IMR-90 (cell line): Measurements from ENCODE around the gene RPN1. TPM values are rescaled to one million over a fixed set of nuclear protein-coding genes. Genes with fewer than 3 reads are reported as not detected.
A peak's percentile ranks its signal among the peaks of the same experiment; 100 is the strongest.

Experiments
- ATAC-seq: fragments of 200-7000 bp; cut with Tn5 transposase; 2 replicates; pipeline ENCODE4 v1.9.1; 2020; ENCODE audit warnings: low read depth, mild to moderate bottlenecking, moderate library complexity
- BruUV-seq: library from RNA; stranded (reverse); fragments of 400-500 nt; replicated peaks from 2 replicates; lab custom pipeline; 2021; lab: Mats Ljungman, UMichigan
- CTCF ChIA-PET: fragments of 300-600 bp; formaldehyde crosslinking; extraction: SDS; loops from one replicate; lab custom pipeline; 2021; ENCODE audit warnings: antibody characterized with exemption; lab: Yijun Ruan, JAX
- POLR2A ChIA-PET: fragments of 300-600 bp; sonication (Branson Sonifier 250); formaldehyde crosslinking; loops from one replicate; lab custom pipeline; 2022; ENCODE audit warnings: antibody characterized with exemption; ENCODE audit not compliant: unreplicated experiment; lab: Charles Lee
- DNase-seq: peaks from one replicate; pipeline ENCODE4 v3.0.0; 2013
- H2AFZ ChIP-seq: replicated peaks from 2 replicates; pipeline ENCODE3; 2013; ENCODE audit warnings: low read length, mild to moderate bottlenecking; ENCODE audit not compliant: poor library complexity
- H2AK5ac ChIP-seq: 2 replicates; pipeline ENCODE4 v1.6.1; 2013; ENCODE audit warnings: low read depth, low read length, inconsistent platforms
- H2AK9ac ChIP-seq: replicated peaks from 2 replicates; pipeline ENCODE3; 2013; ENCODE audit warnings: mild to moderate bottlenecking, low read depth, low read length, moderate library complexity; ENCODE audit not compliant: poor library complexity
- H2BK120ac ChIP-seq: 2 replicates; pipeline ENCODE4 v1.6.1; 2013; ENCODE audit warnings: low read depth, low read length, inconsistent platforms
- H2BK15ac ChIP-seq: 3 replicates; pipeline ENCODE4 v1.6.1; 2013; ENCODE audit warnings: low read depth, low read length, inconsistent platforms
- H2BK20ac ChIP-seq: 2 replicates; pipeline ENCODE4 v1.6.1; 2013; ENCODE audit warnings: low read depth, mild to moderate bottlenecking, inconsistent platforms, low read length, moderate library complexity
- H2BK5ac ChIP-seq: 2 replicates; pipeline ENCODE4 v1.6.1; 2013; ENCODE audit warnings: mild to moderate bottlenecking, low read depth, low read length, inconsistent platforms; ENCODE audit not compliant: poor library complexity, severe bottlenecking
- H3K14ac ChIP-seq: replicated peaks from 2 replicates; pipeline ENCODE4 v1.6.1; 2013; ENCODE audit warnings: low read depth, low read length, inconsistent platforms
- H3K18ac ChIP-seq: 2 replicates; pipeline ENCODE4 v1.6.1; 2013; ENCODE audit warnings: low read depth, low read length, control low read depth
- H3K23ac ChIP-seq: 2 replicates; pipeline ENCODE4 v1.6.1; 2013; ENCODE audit warnings: low read depth, low read length, inconsistent platforms
- H3K27ac ChIP-seq: 2 replicates; pipeline ENCODE4 v1.5.1; 2013; ENCODE audit warnings: mild to moderate bottlenecking, control low read depth, low read length; ENCODE audit not compliant: insufficient read depth
- H3K27me3 ChIP-seq: 2 replicates; pipeline ENCODE4 v1.6.1; 2013; ENCODE audit warnings: low read length; ENCODE audit not compliant: control insufficient read depth, insufficient read depth
- H3K36me3 ChIP-seq: 2 replicates; pipeline ENCODE4 v1.6.1; 2013; ENCODE audit warnings: low read length, mixed read lengths; ENCODE audit not compliant: control insufficient read depth, insufficient read depth
- H3K4ac ChIP-seq: 2 replicates; pipeline ENCODE4 v1.6.1; 2013; ENCODE audit warnings: low read depth, low read length, inconsistent platforms
- H3K4me1 ChIP-seq: 2 replicates; pipeline ENCODE4 v1.6.1; 2013; ENCODE audit warnings: low read length, mixed read lengths; ENCODE audit not compliant: control insufficient read depth, insufficient read depth
- H3K4me2 ChIP-seq: 2 replicates; pipeline ENCODE4 v1.6.1; 2013; ENCODE audit warnings: low read depth, mild to moderate bottlenecking, control low read depth, low read length, moderate library complexity
- H3K4me3 ChIP-seq: 2 replicates; pipeline ENCODE4 v1.5.1; 2013; ENCODE audit warnings: low read depth, mild to moderate bottlenecking, control low read depth, low read length, moderate library complexity; ENCODE audit not compliant: insufficient read depth
- H3K56ac ChIP-seq: 2 replicates; pipeline ENCODE4 v1.6.1; 2013; ENCODE audit warnings: low read length, inconsistent platforms; ENCODE audit not compliant: insufficient read depth; ENCODE audit errors: extremely low read depth
- H3K79me1 ChIP-seq, 2 experiments: 2 replicates each; pipeline ENCODE4 v1.6.1; 2013; ENCODE audit warnings: low read length in 2 of 2, inconsistent platforms in 1 of 2, low read depth in 1 of 2
- H3K9ac ChIP-seq: 2 replicates; pipeline ENCODE4 v1.6.1; 2013; ENCODE audit warnings: low read depth, low read length, control low read depth
- H3K9me1 ChIP-seq: 2 replicates; pipeline ENCODE4 v1.6.1; 2013; ENCODE audit warnings: low read length, inconsistent platforms; ENCODE audit not compliant: insufficient read depth
- H3K9me3 ChIP-seq: 2 replicates; pipeline ENCODE4 v1.6.1; 2013; ENCODE audit warnings: low read length; ENCODE audit not compliant: control insufficient read depth, insufficient read depth
- H4K20me1 ChIP-seq: 2 replicates; pipeline ENCODE4 v1.6.1; 2013; ENCODE audit warnings: low read length, inconsistent platforms; ENCODE audit not compliant: insufficient read depth
- H4K5ac ChIP-seq: 2 replicates; pipeline ENCODE4 v1.6.1; 2013; ENCODE audit warnings: mild to moderate bottlenecking, low read depth, low read length, control low read depth
- H4K8ac ChIP-seq, 2 experiments: 2 replicates each; pipeline ENCODE4 v1.6.1; 2013; ENCODE audit warnings: low read depth in 2 of 2, low read length in 2 of 2, control low read depth in 1 of 2, inconsistent platforms in 1 of 2
- H4K91ac ChIP-seq: 2 replicates; pipeline ENCODE4 v1.6.1; 2013; ENCODE audit warnings: low read depth, low read length, inconsistent platforms; ENCODE audit not compliant: insufficient read depth
- BHLHE40 ChIP-seq: fragments of 150-350 bp; IDR thresholded peaks from 2 replicates; pipeline ENCODE4 v1.6.1; 2016; ENCODE audit warnings: mild to moderate bottlenecking, low read depth, low read length
- CEBPB ChIP-seq: IDR thresholded peaks from 2 replicates; pipeline ENCODE4 v1.6.1; 2012; ENCODE audit warnings: low read depth, low read length, improper control_type of control experiment
- CHD1 ChIP-seq: IDR thresholded peaks from 2 replicates; pipeline ENCODE4 v1.6.1; 2012; ENCODE audit warnings: low read depth, low read length, improper control_type of control experiment
- CTCF ChIP-seq: conservative IDR thresholded peaks from 2 replicates; pipeline ENCODE4 v1.5.1; 2012; ENCODE audit warnings: mild to moderate bottlenecking, low read depth, low read length, improper control_type of control experiment
- FOS ChIP-seq: fragments of 150-350 bp; IDR thresholded peaks from 2 replicates; pipeline ENCODE4 v1.6.1; 2016; ENCODE audit warnings: low read depth, low read length
- MAFK ChIP-seq: IDR thresholded peaks from 2 replicates; pipeline ENCODE4 v1.6.1; 2012; ENCODE audit warnings: low read depth, low read length, improper control_type of control experiment
- MAZ ChIP-seq: IDR thresholded peaks from 2 replicates; pipeline ENCODE4 v1.6.1; 2012; ENCODE audit warnings: low read depth, mild to moderate bottlenecking, low read length, improper control_type of control experiment, moderate library complexity, borderline replicate concordance
- NFE2L2 ChIP-seq: fragments of 150-350 bp; IDR thresholded peaks from 2 replicates; pipeline ENCODE4 v1.6.1; 2016; ENCODE audit warnings: low read depth, mild to moderate bottlenecking, low read length
- RCOR1 ChIP-seq: IDR thresholded peaks from 2 replicates; pipeline ENCODE4 v1.6.1; 2012; ENCODE audit warnings: mild to moderate bottlenecking, low read length, improper control_type of control experiment; ENCODE audit not compliant: insufficient replicate concordance
- RFX5 ChIP-seq: IDR thresholded peaks from 2 replicates; pipeline ENCODE4 v1.8.0; 2012; ENCODE audit warnings: low read depth, mild to moderate bottlenecking, low read length, moderate library complexity
- SMC3 ChIP-seq: fragments of 150-350 bp; IDR thresholded peaks from 2 replicates; pipeline ENCODE4 v1.6.1; 2016; ENCODE audit warnings: low read depth, mild to moderate bottlenecking, antibody characterized with exemption, low read length, moderate library complexity
- USF2 ChIP-seq: fragments of 150-350 bp; IDR thresholded peaks from 2 replicates; pipeline ENCODE4 v1.6.1; 2017; ENCODE audit warnings: mild to moderate bottlenecking, antibody characterized with exemption, low read length, low read depth
- WGBS, 2 experiments: methylation state at CpG; one replicate each; pipeline versions ENCODE4 v1.1.5 to v1.1.7; 2013; ENCODE audit warnings: missing lambda C conversion rate in 2 of 2; ENCODE audit not compliant: insufficient read length in 1 of 2; ENCODE audit errors: extremely low coverage in 2 of 2; 5-methylcytosine and 5-hydroxymethylcytosine counted together
- dilution Hi-C: fragments of 300-500 bp; cut with HindIII; formaldehyde crosslinking; loops from one replicate; pipeline ENCODE4 v1.14.3; 2018; ENCODE audit warnings: low sequenced_read_pairs; ENCODE audit not compliant: unreplicated experiment
- in situ Hi-C: fragments of 300-500 bp; cut with MboI; formaldehyde crosslinking; loops from 3 replicates; pipeline ENCODE4 v1.14.3; 2019; ENCODE audit warnings: low sequenced_read_pairs, inconsistent platforms, mixed read lengths
- intact Hi-C: fragments of 100-400 bp; cut with micrococcal nuclease; formaldehyde crosslinking; loops from 2 replicates; pipeline ENCODE4 v1.10.0; 2022
- polyA plus RNA-seq, 3 experiments: library from polyadenylated mRNA; depleted of rRNA; stranded (reverse); fragments of >200 nt; gene quantifications; 2 replicates each; pipeline ENCODE4 v1.2.3, GENCODE V29; 2012; ENCODE audit warnings: low replicate concordance in 1 of 3
- total RNA-seq: library from RNA; depleted of rRNA; stranded (reverse); fragments of >200 nt; gene quantifications from 2 replicates; pipeline ENCODE4 v1.2.3, GENCODE V29; 2012

RPN1 gene
- total and polyA plus RNA-seq, 2 of the 4 experiments (the other 2 are of a cell fraction): 252 to 736 TPM

- TF ChIP-seq USF2: no peak
Observed at GRCh38 chr3:128598884-128599664, 51.5 kb downstream of the RPN1 start (continued).

GRCh38 chr3:128597900-128598299 is 52.7 kb downstream of the RPN1 start:
- no peak overlapping the region for H4K8ac ChIP-seq
- no peak overlapping the region for H2AK5ac ChIP-seq
- no peak overlapping the region for H2AK9ac ChIP-seq
- no peak overlapping the region for H3K14ac ChIP-seq
- 67% methylated on average over 3 of the region's 6 CpGs; no CpG with 5 or more reads in 1 of the 2 experiments for WGBS, 2 experiments
- no peak overlapping the region for H2BK5ac ChIP-seq
- H4K20me1 ChIP-seq: no peaks in the 10 kb centered on the region
- H3K9me3 ChIP-seq: no peaks in the 10 kb centered on the region
- H3K23ac ChIP-seq: no peak overlapping the region
- in situ Hi-C loops (loop anchor here (10.0 kb wide), 1 partner anchor 423 kb away; no protein-coding TSS in a partner anchor), intact Hi-C loops (no loop called here), dilution Hi-C loops (no loop called here)
- H3K9me1 ChIP-seq: no peaks in the 10 kb centered on the region; the same call in 1 of the 2 replicates
- H2BK120ac ChIP-seq: no peak overlapping the region
- H4K91ac ChIP-seq: no peak overlapping the region
- H3K27me3 ChIP-seq: no peaks in the 10 kb centered on the region; the same call in 1 of the 2 replicates
- no peak overlapping the region for H3K4ac ChIP-seq
- H2BK15ac ChIP-seq: no peak overlapping the region
- H3K18ac ChIP-seq: no peak overlapping the region
- BruUV-seq: no TSS peak
- no peaks in the 10 kb centered on the region for H3K36me3 ChIP-seq
- no peak overlapping the region for H3K4me2 ChIP-seq
- ATAC-seq (peak; percentile 87), DNase-seq (peak; percentile 52)
- H3K9ac ChIP-seq: no peak overlapping the region
- CTCF ChIA-PET: interaction anchor here (0.7 to 1.0 kb wide), 2 partner anchors 14 to 427 kb away, joined by 3 read pairs; no protein-coding TSS in a partner anchor
- POLR2A ChIA-PET: no interaction called here
- H3K4me1 ChIP-seq: peaks cover 1% of the 10 kb centered on the region; the same call in 1 of the 2 replicates
- no peak overlapping the region for H3K56ac ChIP-seq
- no peak overlapping the region for H3K4me3 ChIP-seq
- peak overlapping the region; percentile 67 for H2AFZ ChIP-seq
- H3K79me1 ChIP-seq: no peaks in the 10 kb centered on the region
- H4K5ac ChIP-seq: no peak overlapping the region
- no peak overlapping the region for H3K27ac ChIP-seq
- H2BK20ac ChIP-seq: no peak overlapping the region
- TF ChIP-seq FOS (no peak), USF2 (no peak), CTCF (no peak), RCOR1 (no peak), BHLHE40 (no peak), CEBPB (no peak), SMC3 (no peak), MAFK (no peak), CHD1 (no peak), RFX5 (no peak), NFE2L2 (no peak), MAZ (no peak)
